ENCODE data around the gene FAM221B. TPM values are rescaled to one million over a fixed set of nuclear protein-coding genes. Genes with fewer than 3 reads are reported as not detected.

FAM221B gene
- total RNA-seq, 4 donors from 2014 or later: not detected

GRCh38 chr9:35835216-35835632, 6.7 kb upstream of the FAM221B start:
- no peak overlapping the region for H3K27ac ChIP-seq (replicated peaks in 1 of 4)
- no peaks in the 10 kb centered on the region for H3K27me3 ChIP-seq
- H3K36me3 ChIP-seq: peaks cover 0 to 19% (median 3%) of the 10 kb centered on the region in 4 donors
- 100% methylated on average over 2 of the region's 3 CpGs for WGBS
- DNase-seq (ENCODE audit: extremely low spot score): no peak
- peaks cover 24 to 40% (median 34%) of the 10 kb centered on the region in 4 donors for H3K4me1 ChIP-seq
- H3K4me3 ChIP-seq: no peak overlapping the region
- H3K9me3 ChIP-seq: no peaks in the 10 kb centered on the region
- intact Hi-C loops (cut with DNase I): no loop called here
- TF ChIP-seq POLR2A (IDR thresholded peaks at IDR 0.05; ENCODE audit: low read depth): no peak
- no peak for TF ChIP-seq CTCF (IDR thresholded peaks at IDR 0.05)
- TF ChIP-seq POLR2AphosphoS5 (IDR thresholded peaks at IDR 0.05): no peak
- no peak for TF ChIP-seq EP300 (IDR thresholded peaks at IDR 0.05)

DNA sequence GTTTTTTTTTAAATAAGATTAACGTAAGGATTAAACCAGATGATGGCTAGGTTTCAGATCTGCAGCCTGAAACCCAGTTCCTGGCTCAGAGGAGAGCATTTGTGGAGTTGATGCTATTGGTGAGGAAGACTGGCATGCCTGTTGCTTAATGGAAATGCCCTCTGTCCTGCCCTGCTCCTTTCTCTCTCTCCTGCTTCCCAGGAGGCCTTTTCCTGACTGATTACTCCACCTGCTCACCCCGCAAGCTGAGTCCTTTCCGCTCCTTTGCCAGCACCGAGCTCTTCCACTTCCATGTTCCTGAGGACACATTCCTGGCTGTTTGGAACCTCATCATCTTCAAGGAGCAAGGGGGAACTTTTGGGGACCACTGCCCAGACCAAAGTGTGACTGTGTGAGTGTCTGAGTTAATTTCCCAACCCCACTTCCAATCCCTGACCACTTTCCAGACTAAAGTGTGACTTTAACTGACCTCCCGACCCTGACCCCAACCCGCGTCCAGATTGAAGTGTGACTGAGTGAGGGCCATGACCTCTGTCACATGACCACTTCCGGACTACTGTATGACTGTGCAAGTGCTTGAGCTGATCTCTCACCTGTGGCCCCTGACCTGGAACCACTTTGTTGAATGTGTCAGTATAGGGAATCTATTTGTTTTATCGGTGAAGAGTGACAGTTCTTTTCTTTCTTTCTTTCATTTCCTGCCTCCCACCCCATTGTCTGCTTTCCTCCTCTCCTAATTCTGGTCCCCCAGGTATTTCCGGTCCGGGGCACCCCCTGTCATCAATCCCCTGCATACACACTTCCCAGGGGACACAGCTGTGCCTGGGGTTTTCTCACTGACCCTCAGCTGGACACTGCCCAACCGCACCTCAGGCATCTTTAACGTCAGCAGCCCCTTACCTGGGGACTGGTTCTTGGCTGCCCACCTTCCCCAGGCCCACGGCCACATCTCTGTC, 6.0 kb upstream of the FAM221B start:
- DNase-seq (ENCODE audit: extremely low spot score): no peak
- H3K27ac ChIP-seq (replicated peaks in 1 of 4): peak overlapping the region in 1 of 4 donors; percentile 10
- TF ChIP-seq CTCF (IDR thresholded peaks at IDR 0.05) (no peak), POLR2A (IDR thresholded peaks at IDR 0.05; ENCODE audit: low read depth) (no peak), POLR2AphosphoS5 (IDR thresholded peaks at IDR 0.05) (no peak), EP300 (IDR thresholded peaks at IDR 0.05) (no peak)

GRCh38 chr9:35832814-35833213, 4.3 kb upstream of the FAM221B start:
- intact Hi-C loops (cut with DNase I): no loop called here
- Histone ChIP-seq H3K9me3 (no peaks in the 10 kb centered on the region), H3K27me3 (no peaks in the 10 kb centered on the region), H3K36me3 (peaks cover 0 to 19% (median 3%) of the 10 kb centered on the region in 4 donors), H3K27ac (replicated peaks in 1 of 4) (peak overlapping the region in 2 of 4 donors; percentile 10 to 62), H3K4me1 (peaks cover 35 to 59% (median 49%) of the 10 kb centered on the region in 4 donors), H3K4me3 (no peak overlapping the region)
- WGBS: 80% methylated on average over 5 of the region's 5 CpGs
- DNase-seq (ENCODE audit: extremely low spot score): no peak
- TF ChIP-seq POLR2AphosphoS5 (IDR thresholded peaks at IDR 0.05) (no peak), POLR2A (IDR thresholded peaks at IDR 0.05; ENCODE audit: low read depth) (no peak), CTCF (IDR thresholded peaks at IDR 0.05) (no peak), EP300 (IDR thresholded peaks at IDR 0.05) (no peak)

More for the DNA sequence above, 6.0 kb upstream of the FAM221B start:
- Histone ChIP-seq H3K4me3 (no peak overlapping the region), H3K27me3 (no peaks in the 10 kb centered on the region), H3K36me3 (peaks cover 0 to 19% (median 3%) of the 10 kb centered on the region in 4 donors), H3K4me1 (peaks cover 30 to 47% (median 41%) of the 10 kb centered on the region in 4 donors), H3K9me3 (no peaks in the 10 kb centered on the region)
- intact Hi-C loops (cut with DNase I): no loop called here
- 75% methylated on average over 14 of the region's 14 CpGs for WGBS

- TF ChIP-seq POLR2A (IDR thresholded peaks at IDR 0.05; ENCODE audit: low read depth) (no peak), POLR2AphosphoS5 (IDR thresholded peaks at IDR 0.05) (no peak), CTCF (IDR thresholded peaks at IDR 0.05) (no peak), EP300 (IDR thresholded peaks at IDR 0.05) (no peak)
- no peak overlapping the region for H3K27ac ChIP-seq (replicated peaks in 1 of 4)
- H3K4me3 ChIP-seq: no peak overlapping the region
- peaks cover 0 to 18% (median 3%) of the 10 kb centered on the region in 4 donors for H3K36me3 ChIP-seq
- H3K27me3 ChIP-seq: no peaks in the 10 kb centered on the region
- H3K9me3 ChIP-seq: no peaks in the 10 kb centered on the region
- H3K4me1 ChIP-seq: peaks cover 35 to 70% (median 56%) of the 10 kb centered on the region in 4 donors
- no peak for DNase-seq (ENCODE audit: extremely low spot score)
- 75% methylated on average over 4 of the region's 4 CpGs for WGBS
- intact Hi-C loops (cut with DNase I): no loop called here
Measured at GRCh38 chr9:35831040-35831439, 2.5 kb upstream of the FAM221B start.
